Lung (tissue), 12 donors: Measurements from ENCODE around the gene ADGRE3. TPM values are rescaled to one million over a fixed set of nuclear protein-coding genes. Genes with fewer than 3 reads are reported as not detected.

ENCODE experiments used
- ATAC-seq: fragments of 200-7000 bp; cut with Tn5 transposase; one replicate; pipeline ENCODE4 v1.9.1; 2020; ENCODE audit warnings: moderate number of reproducible peaks; ENCODE audit not compliant: insufficient read depth, low FRiP score
- DNase-seq, 3 donors: peaks; one replicate each; pipeline ENCODE4 v3.0.0-alpha.2; 2013 to 2017
- H3K27ac ChIP-seq, 2 donors: one replicate each; pipeline ENCODE4 v1.5.1; 2013; ENCODE audit warnings: mild to moderate bottlenecking in 2 of 2, moderate library complexity in 2 of 2, control low read depth in 1 of 2, inconsistent platforms in 1 of 2, low read depth in 1 of 2, low read length in 1 of 2
- H3K27me3 ChIP-seq, 3 donors: one replicate each; pipeline ENCODE4 v1.5.1; 2013; ENCODE audit warnings: low read length in 2 of 3; ENCODE audit not compliant: control insufficient read depth in 3 of 3, insufficient read depth in 3 of 3
- H3K36me3 ChIP-seq, 4 donors: one replicate each; pipeline ENCODE4 v1.5.1; 2013; ENCODE audit warnings: low read length in 4 of 4, mild to moderate bottlenecking in 1 of 4, moderate library complexity in 1 of 4; ENCODE audit not compliant: control insufficient read depth in 4 of 4, insufficient read depth in 4 of 4
- H3K4me1 ChIP-seq, 5 donors: one replicate each; pipeline ENCODE4 v1.5.1; 2013; ENCODE audit warnings: low read length in 5 of 5, mild to moderate bottlenecking in 2 of 5, moderate library complexity in 1 of 5; ENCODE audit not compliant: control insufficient read depth in 5 of 5, insufficient read depth in 5 of 5
- H3K4me3 ChIP-seq: one replicate; pipeline ENCODE4 v1.5.1; 2013; ENCODE audit warnings: mild to moderate bottlenecking, control low read depth, moderate library complexity
- H3K9ac ChIP-seq, 2 donors: one replicate each; pipeline ENCODE4 v1.5.1; 2013; ENCODE audit warnings: low read length in 2 of 2, control low read depth in 1 of 2; ENCODE audit not compliant: insufficient read depth in 1 of 2
- H3K9me3 ChIP-seq, 4 donors: one replicate each; pipeline ENCODE4 v1.5.1; 2013; ENCODE audit warnings: low read length in 3 of 4, mild to moderate bottlenecking in 1 of 4, moderate library complexity in 1 of 4; ENCODE audit not compliant: control insufficient read depth in 4 of 4, insufficient read depth in 3 of 4
- WGBS, 2 donors: extraction: QIAGEN DNeasy Blood & Tissue Kit; methylation state at CpG; one replicate each; pipeline ENCODE4 v1.1.7; 2013; 5-methylcytosine and 5-hydroxymethylcytosine counted together
- polyA plus RNA-seq, 2 donors: library from polyadenylated mRNA; stranded (reverse); fragments of 200-250 nt; gene quantifications; one replicate each; pipeline ENCODE4 v1.2.1, GENCODE V29; 2013
- total RNA-seq, 2 donors: library from RNA; depleted of rRNA in 1 of 2; stranded (reverse); fragments of >200 nt in 1 of 2; gene quantifications; one replicate each; pipeline ENCODE4 v1.2.1, GENCODE V29; 2014 to 2021
- TF ChIP-seq, protein P1 (sequence below): IDR thresholded peaks from 2 replicates; pipeline ENCODE4 v1.5.1; 2012; ENCODE audit warnings: mild to moderate bottlenecking; ENCODE audit errors: control extremely low read depth, extremely low read depth
- donor health status: control.
- donor health status: control.
- donor health status: Bipolar disorder and iron deficiency.
- donor health status: healthy.
- donor health status: DM: yes; HTN: yes; CAD: no.

Gene ADGRE3
- total and polyA plus RNA-seq, 4 donors = 1.5 to 2.1 (median 1.7) TPM

DNA sequence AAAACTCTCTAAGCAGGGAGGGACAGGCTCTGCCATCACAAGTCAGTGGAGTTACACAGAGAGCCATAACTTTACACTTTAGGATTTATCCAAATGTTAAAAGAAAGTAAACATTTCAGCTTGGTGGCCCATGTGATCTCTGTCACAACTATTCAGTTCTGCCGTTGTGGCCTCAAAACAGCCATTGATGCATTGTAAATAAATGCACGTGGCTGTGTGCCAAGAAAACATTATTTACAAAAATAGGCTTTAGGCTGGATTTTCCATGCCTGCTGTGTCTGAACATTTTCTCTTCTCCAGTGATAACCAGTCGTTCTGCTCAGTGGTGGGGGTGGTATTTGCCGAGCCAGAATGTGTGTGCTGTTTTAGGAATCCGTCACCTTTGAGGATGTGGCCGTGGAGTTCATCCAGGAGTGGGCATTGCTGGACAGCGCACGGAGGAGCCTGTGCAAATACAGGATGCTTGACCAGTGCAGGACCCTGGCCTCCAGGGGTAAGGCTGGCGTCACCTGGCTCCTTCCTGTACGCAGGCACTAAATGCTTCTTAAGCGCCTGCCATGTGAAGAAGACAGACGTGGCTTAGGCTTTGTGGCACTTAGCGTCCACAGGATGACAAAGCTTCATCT is 20.1 kb upstream of the ADGRE3 start:
- TF ChIP-seq, protein P1, sequence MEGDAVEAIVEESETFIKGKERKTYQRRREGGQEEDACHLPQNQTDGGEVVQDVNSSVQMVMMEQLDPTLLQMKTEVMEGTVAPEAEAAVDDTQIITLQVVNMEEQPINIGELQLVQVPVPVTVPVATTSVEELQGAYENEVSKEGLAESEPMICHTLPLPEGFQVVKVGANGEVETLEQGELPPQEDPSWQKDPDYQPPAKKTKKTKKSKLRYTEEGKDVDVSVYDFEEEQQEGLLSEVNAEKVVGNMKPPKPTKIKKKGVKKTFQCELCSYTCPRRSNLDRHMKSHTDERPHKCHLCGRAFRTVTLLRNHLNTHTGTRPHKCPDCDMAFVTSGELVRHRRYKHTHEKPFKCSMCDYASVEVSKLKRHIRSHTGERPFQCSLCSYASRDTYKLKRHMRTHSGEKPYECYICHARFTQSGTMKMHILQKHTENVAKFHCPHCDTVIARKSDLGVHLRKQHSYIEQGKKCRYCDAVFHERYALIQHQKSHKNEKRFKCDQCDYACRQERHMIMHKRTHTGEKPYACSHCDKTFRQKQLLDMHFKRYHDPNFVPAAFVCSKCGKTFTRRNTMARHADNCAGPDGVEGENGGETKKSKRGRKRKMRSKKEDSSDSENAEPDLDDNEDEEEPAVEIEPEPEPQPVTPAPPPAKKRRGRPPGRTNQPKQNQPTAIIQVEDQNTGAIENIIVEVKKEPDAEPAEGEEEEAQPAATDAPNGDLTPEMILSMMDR = no peak
- Histone ChIP-seq H3K27ac (no peak overlapping the region), H3K4me1 (peaks cover 0 to 4% (median 0%) of the 10 kb centered on the region in 5 donors), H3K9me3 (peaks cover 0 to 2% (median 0%) of the 10 kb centered on the region in 4 donors), H3K27me3 (no peaks in the 10 kb centered on the region), H3K4me3 (no peak overlapping the region), H3K9ac (no peak overlapping the region), H3K36me3 (peaks cover 24 to 33% (median 27%) of the 10 kb centered on the region in 4 donors)
- DNase-seq = peak in 2 of 3 donors; percentile 54 to 56
- WGBS, 2 donors = 86 to 91% methylated on average over 13 of the region's 13 CpGs
- no peak for ATAC-seq

DNA sequence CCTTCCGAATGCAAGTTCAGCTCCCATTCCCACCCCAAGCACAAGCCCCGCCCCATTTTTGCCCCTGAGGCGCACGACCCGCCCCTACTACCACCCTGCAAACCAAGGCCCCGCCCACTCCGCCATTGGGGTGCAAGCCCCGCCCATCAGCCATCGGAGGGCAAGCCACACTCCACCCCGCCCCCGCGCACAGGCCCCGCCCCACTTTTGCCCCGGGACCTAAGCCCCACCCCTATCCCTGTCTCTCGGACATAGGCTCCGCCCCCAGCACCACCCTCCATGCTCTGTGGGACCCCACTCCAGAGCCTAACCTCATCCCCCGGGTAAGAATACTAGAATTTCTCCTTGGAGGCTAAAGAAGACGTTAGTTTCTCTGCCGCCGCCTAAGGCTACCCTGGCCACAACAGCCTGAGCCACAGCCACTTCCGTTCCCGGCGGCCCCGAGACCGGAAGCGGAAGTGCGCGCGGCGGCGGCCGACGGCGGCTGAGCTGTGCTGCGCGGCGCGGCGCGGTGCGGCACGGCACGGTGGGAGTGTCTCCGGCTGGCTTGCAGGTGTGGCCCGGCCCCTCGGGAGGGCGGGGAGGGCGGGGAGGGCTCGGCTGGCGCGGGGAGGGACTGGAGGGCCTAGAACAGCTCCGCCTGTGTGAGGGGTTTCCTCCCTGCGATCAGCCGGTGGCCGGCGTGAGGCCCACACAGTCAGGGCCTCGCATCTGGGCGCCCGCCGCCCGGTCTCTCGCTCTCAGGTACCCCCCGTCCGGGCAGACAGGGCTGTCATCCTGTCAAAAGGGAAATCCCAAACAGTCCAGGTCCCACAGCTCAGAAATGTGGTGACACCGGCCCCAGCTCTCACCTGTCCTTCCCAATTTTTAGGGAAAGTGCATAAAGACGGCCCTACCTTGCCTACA is 15.2 kb upstream of the ADGRE3 start, which contains the start of gene ZNF333:
ZNF333 (plus strand) TSS at position 451 of the 906 bp plus-strand sequence. CDS start 3,444 bp downstream, outside the sequence.
- H3K4me3 ChIP-seq = peak within 1 kb of the TSS; percentile 87
- H3K4me1 ChIP-seq = peaks cover 0 to 4% (median 0%) of the 10 kb centered on the region in 5 donors
- peak within 1 kb of the TSS in 1 of 2 donors; percentile 71 for H3K9ac ChIP-seq
- peak within 1 kb of the TSS; percentile 96 to 99 for H3K27ac ChIP-seq
- DNase-seq (peak; percentile 90 to 96 (median 90)), ATAC-seq (peak; percentile 97)
- TF ChIP-seq, protein P1 = no peak
- no peaks in the 10 kb centered on the region for H3K27me3 ChIP-seq
- WGBS, 2 donors = 0 to 1% methylated on average over 53 to 66 of the region's 66 CpGs
- peaks cover 3 to 8% (median 5%) of the 10 kb centered on the region in 4 donors for H3K36me3 ChIP-seq
- no peaks in the 10 kb centered on the region for H3K9me3 ChIP-seq

DNA sequence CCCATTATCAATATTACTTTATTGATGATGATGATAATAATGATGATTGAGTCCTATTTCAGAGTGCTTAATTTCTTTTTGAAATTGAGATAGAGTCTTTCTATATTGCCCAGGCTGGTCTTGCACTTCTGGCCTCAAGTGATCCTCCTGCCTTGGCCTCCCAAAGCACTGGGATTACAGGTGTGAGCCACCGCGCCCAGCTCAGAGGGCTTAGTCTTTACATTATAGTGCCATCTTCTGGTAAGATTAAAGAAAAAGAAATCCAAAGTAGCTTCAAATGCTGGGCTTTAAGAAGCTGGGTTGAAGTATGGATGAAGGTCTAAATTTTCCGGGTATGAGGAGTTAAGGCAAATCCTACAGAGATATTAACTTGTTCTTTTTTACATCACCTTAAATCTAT is 11.8 kb upstream of the ADGRE3 start:
- Histone ChIP-seq H3K27me3 (no peaks in the 10 kb centered on the region), H3K27ac (no peak overlapping the region), H3K9ac (no peak overlapping the region), H3K9me3 (peaks cover 0 to 2% (median 0%) of the 10 kb centered on the region in 4 donors), H3K4me1 (peaks cover 0 to 4% (median 1%) of the 10 kb centered on the region in 5 donors), H3K4me3 (no peak overlapping the region), H3K36me3 (no peaks in the 10 kb centered on the region)
- ATAC-seq (no peak), DNase-seq (no peak)
- TF ChIP-seq, protein P1 = no peak
- 43 to 54% methylated on average over 3 of the region's 3 CpGs for WGBS, 2 donors
